ENCODE results near the gene SLC43A2. TPM values are rescaled to one million over a fixed set of nuclear protein-coding genes. Genes with fewer than 3 reads are reported as not detected.
A peak's percentile ranks its signal among the peaks of the same experiment; 100 is the strongest.

SLC43A2 gene
- total and polyA plus RNA-seq, 2 of the 13 experiments (the other 11 are each of a cell fraction or from before 2014, with no cell fraction given), result 7.3 to 20.0 TPM

GRCh38 chr17:1606352-1606985 lies 22.2 kb downstream of the SLC43A2 start (continued):
- TF ChIP-seq IRX3 (CRISPR knock-in tag; IDR thresholded peaks at IDR 0.05; ENCODE audit: borderline replicate concordance, low read depth) (no peak), THAP7 (CRISPR knock-in tag; IDR thresholded peaks at IDR 0.05) (0 out of 2 replicates have a peak, but pooled peaks have one; percentile 65), DPF2 (CRISPR knock-in tag; IDR thresholded peaks at IDR 0.05; ENCODE audit: borderline replicate concordance, low read depth) (no peak), ZNF615 (CRISPR knock-in tag; IDR thresholded peaks at IDR 0.05; ENCODE audit: borderline replicate concordance) (no peak), MAF1 (CRISPR knock-in tag; IDR thresholded peaks at IDR 0.05; ENCODE audit: borderline replicate concordance) (no peak), NFYC (CRISPR knock-in tag; IDR thresholded peaks at IDR 0.05) (no peak), TARDBP (CRISPR knock-in tag; IDR thresholded peaks at IDR 0.05) (no peak), WIZ (CRISPR knock-in tag; IDR thresholded peaks at IDR 0.05) (no peak), HDAC2 (CRISPR knock-in tag; IDR thresholded peaks at IDR 0.05) (peak; percentile 74), ZNF7 (CRISPR knock-in tag; IDR thresholded peaks at IDR 0.05) (no peak), ZNF816 (CRISPR knock-in tag; IDR thresholded peaks at IDR 0.05; ENCODE audit: borderline replicate concordance) (no peak), SMARCC2 (IDR thresholded peaks at IDR 0.05) (no peak), HBP1 (CRISPR knock-in tag; IDR thresholded peaks at IDR 0.05; ENCODE audit: low read depth) (no peak), TOE1 (CRISPR knock-in tag; IDR thresholded peaks at IDR 0.05) (no peak), RFXAP (CRISPR knock-in tag; IDR thresholded peaks at IDR 0.05; ENCODE audit: borderline replicate concordance) (no peak), NFIC (IDR thresholded peaks at IDR 0.05; ENCODE audit: low read length) (no peak), NCOA2 (CRISPR knock-in tag; IDR thresholded peaks at IDR 0.05) (peak; percentile 13; the same call in 1 of the 2 replicates), ARID4A (CRISPR knock-in tag; IDR thresholded peaks at IDR 0.05; ENCODE audit: borderline replicate concordance) (peak; percentile 41; the same call in 1 of the 2 replicates), FIP1L1 (IDR thresholded peaks at IDR 0.05; ENCODE audit: borderline replicate concordance, insufficient read depth, low read depth, low read length) (no peak), ZNF460 (CRISPR knock-in tag; IDR thresholded peaks at IDR 0.05; ENCODE audit: borderline replicate concordance) (no peak)

All from HepG2 (cell line).